Measurements from ENCODE around the gene FOXN3. TPM values are rescaled to one million over a fixed set of nuclear protein-coding genes. Genes with fewer than 3 reads are reported as not detected.

Gene FOXN3
- total and polyA plus RNA-seq, 10 of the 15 experiments (the other 5 are each of a cell fraction or from before 2014, with no cell fraction given), result 4.5 to 68.9 (median 29.7) TPM

DNA sequence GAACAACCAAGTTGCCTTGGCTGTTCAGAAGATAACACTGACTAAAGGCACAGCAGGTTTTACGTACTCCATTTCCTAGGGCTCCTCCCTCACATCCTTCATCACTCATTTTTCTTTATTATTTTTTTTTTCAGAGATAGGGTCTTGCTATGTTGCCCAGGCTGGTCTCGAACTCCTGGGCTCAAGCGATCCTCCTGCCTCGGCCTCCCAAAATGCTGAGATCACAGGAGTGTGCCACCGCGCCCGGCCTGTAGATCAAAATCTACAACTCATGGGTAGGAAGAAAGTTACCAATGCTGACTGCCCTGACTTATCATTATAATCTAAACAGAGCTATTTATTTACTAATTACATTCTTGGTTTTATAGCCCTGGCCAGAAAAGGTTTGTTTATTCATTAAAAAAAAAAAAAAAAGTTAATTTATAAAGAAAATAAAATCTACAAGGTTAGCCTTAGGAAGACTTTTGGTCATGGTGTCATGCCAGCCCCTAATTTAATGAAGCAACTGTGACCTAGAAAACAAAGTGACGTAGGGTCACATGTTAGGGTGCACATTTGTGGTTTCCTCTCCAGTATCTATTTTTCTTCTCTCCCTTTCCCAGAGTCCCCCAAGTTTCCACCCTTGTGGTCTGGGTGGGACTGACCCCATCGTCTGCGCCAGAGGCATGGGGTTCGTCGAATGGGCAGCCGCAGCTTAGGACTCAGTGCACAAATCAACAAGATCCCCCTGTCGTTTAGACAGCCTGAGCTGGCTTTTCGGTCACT, 19.0 kb upstream of the FOXN3 start:
- Histone ChIP-seq H3K4me3 (no peak overlapping the region), H4K20me1 (ENCODE audit: control insufficient read depth, insufficient read depth) (no peaks in the 10 kb centered on the region), H3K9me3 (replicated peaks; ENCODE audit: control insufficient read depth, insufficient read depth, low read length) (no peaks in the 10 kb centered on the region), H3K4me1 (ENCODE audit: control insufficient read depth, insufficient read depth, low read length) (peaks cover 21% of the 10 kb centered on the region), H3K27me3 (replicated peaks in 1 of 2; ENCODE audit: control insufficient read depth in 2 of 2, insufficient read depth in 2 of 2, low read length in 1 of 2) (no peaks in the 10 kb centered on the region), H3K9ac (ENCODE audit: control insufficient read depth, insufficient read depth, low read length) (no peak overlapping the region), H3K36me3 (ENCODE audit: control insufficient read depth in 2 of 2, insufficient read depth in 2 of 2, low read length in 1 of 2) (no peaks in the 10 kb centered on the region), H2AFZ (ENCODE audit: control insufficient read depth, low read depth, low read length) (no peak overlapping the region), H3K27ac (ENCODE audit: control insufficient read depth, insufficient read depth) (no peak overlapping the region), H3K4me2 (ENCODE audit: control insufficient read depth, insufficient read depth) (no peak overlapping the region), H3K79me2 (ENCODE audit: control insufficient read depth, insufficient read depth, low read length) (no peaks in the 10 kb centered on the region; the same call in 1 of the 2 replicates)
- in situ Hi-C loops (cut with MboI), result loop anchor here (25.0 kb wide), 1 partner anchor 399 kb away; no protein-coding TSS in a partner anchor
- DNase-seq (ENCODE audit: low read depth, low spot score) (no peak), FAIRE-seq (no peak), ATAC-seq (no peak)
- WGBS (ENCODE audit: insufficient coverage, insufficient replicate concordance, low lambda C conversion rate, missing lambda C conversion rate), result 85% methylated on average over 15 of the region's 15 CpGs
- no TSS peak for BruUV-seq (replicated peaks)
- intact Hi-C loops (cut with micrococcal nuclease; ENCODE audit: unreplicated experiment), result no loop called here
- TF ChIP-seq ZNF24 (IDR thresholded peaks at IDR 0.05), result no peak
- TF ChIP-seq BHLHE40 (IDR thresholded peaks at IDR 0.05; ENCODE audit: borderline replicate concordance in 1 of 2, low read depth in 2 of 2, low read length in 1 of 2), result no peak
- no peak for TF ChIP-seq ESRRA (IDR thresholded peaks at IDR 0.05; ENCODE audit: low read length)
- no peak for TF ChIP-seq BCL11A (IDR thresholded peaks at IDR 0.05; ENCODE audit: low read depth, low read length)
- no peak for TF ChIP-seq EP300 (IDR thresholded peaks at IDR 0.05; ENCODE audit: borderline replicate concordance in 1 of 2, control insufficient read depth in 1 of 2, low read depth in 2 of 2, low read length in 2 of 2)
- no peak for TF ChIP-seq CREM (IDR thresholded peaks at IDR 0.05; ENCODE audit: low read depth)
- TF ChIP-seq, protein P1, sequence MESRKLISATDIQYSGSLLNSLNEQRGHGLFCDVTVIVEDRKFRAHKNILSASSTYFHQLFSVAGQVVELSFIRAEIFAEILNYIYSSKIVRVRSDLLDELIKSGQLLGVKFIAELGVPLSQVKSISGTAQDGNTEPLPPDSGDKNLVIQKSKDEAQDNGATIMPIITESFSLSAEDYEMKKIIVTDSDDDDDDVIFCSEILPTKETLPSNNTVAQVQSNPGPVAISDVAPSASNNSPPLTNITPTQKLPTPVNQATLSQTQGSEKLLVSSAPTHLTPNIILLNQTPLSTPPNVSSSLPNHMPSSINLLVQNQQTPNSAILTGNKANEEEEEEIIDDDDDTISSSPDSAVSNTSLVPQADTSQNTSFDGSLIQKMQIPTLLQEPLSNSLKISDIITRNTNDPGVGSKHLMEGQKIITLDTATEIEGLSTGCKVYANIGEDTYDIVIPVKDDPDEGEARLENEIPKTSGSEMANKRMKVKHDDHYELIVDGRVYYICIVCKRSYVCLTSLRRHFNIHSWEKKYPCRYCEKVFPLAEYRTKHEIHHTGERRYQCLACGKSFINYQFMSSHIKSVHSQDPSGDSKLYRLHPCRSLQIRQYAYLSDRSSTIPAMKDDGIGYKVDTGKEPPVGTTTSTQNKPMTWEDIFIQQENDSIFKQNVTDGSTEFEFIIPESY (IDR thresholded peaks at IDR 0.05), result no peak
- ChIA-PET CTCF (no interaction called here), RAD21 (ENCODE audit: unreplicated experiment) (no interaction called here), POLR2A (interaction anchor here (0.5 to 0.6 kb wide), 2 partner anchors 21 to 113 kb away, joined by 3 to 4 read pairs; no protein-coding TSS in a partner anchor), SMC1A (ENCODE audit: uncharacterized antibody, unreplicated experiment) (interaction anchor here (0.6 to 1.7 kb wide), 4 partner anchors 10 to 205 kb away, joined by 3 to 5 read pairs (median 4); no protein-coding TSS in a partner anchor)
